Activated T-helper 2 cell treated with anti-CD3 and anti-CD28 coated beads, Interferon-gamma antibody, Interleukin-2, Interleukin-4, amounts not matched to agents 10 μg/mL and 5 μg/mL and 100 μg/mL, durations not matched to agents 14 hours and 24 hours and 36 hours (primary cell): ENCODE results near the gene DNASE1L1. TPM values are rescaled to one million over a fixed set of nuclear protein-coding genes. Genes with fewer than 3 reads are reported as not detected.

Source experiments
- DNase-seq: peaks from one replicate; pipeline ENCODE4 v3.0.0; 2021; ENCODE audit warnings: low spot score
- H3K27ac Mint-ChIP-seq: one replicate; pipeline ENCODE4 v1.8.0; 2021; ENCODE audit warnings: mixed read lengths
- H3K27me3 Mint-ChIP-seq: one replicate; pipeline ENCODE4 v1.8.0; 2021; ENCODE audit warnings: low read depth, mixed read lengths
- H3K36me3 Mint-ChIP-seq: one replicate; pipeline ENCODE4 v1.8.0; 2021; ENCODE audit warnings: low read depth, mixed read lengths
- H3K4me1 Mint-ChIP-seq: one replicate; pipeline ENCODE4 v1.8.0; 2021; ENCODE audit warnings: low read depth, mixed read lengths
- H3K4me3 Mint-ChIP-seq: one replicate; pipeline ENCODE4 v1.8.0; 2021; ENCODE audit warnings: low read depth, mild to moderate bottlenecking, moderate library complexity, mixed read lengths
- H3K9me3 Mint-ChIP-seq: one replicate; pipeline ENCODE4 v1.8.0; 2021; ENCODE audit warnings: mixed read lengths
- intact Hi-C: fragments of 100-400 bp; cut with micrococcal nuclease; formaldehyde crosslinking; loops from one replicate; pipeline ENCODE4 v1.15.1; 2023
- total RNA-seq: library from RNA; stranded (reverse); gene quantifications from 2 replicates; pipeline ENCODE4 v1.2.3, GENCODE V29; 2022

Gene DNASE1L1
- total RNA-seq, 1 donor from 2014 or later, result 18.1 TPM

GRCh38 chrX:154362085-154362742, 46.8 kb downstream of the DNASE1L1 start:
- H3K4me3 Mint-ChIP-seq, result no peak overlapping the region
- intact Hi-C loops, result no loop called here
- no peak for DNase-seq
- H3K36me3 Mint-ChIP-seq, result peaks cover 66% of the 10 kb centered on the region
- no peak overlapping the region for H3K27ac Mint-ChIP-seq
- peaks cover 5% of the 10 kb centered on the region for H3K4me1 Mint-ChIP-seq
- H3K27me3 Mint-ChIP-seq, result no peaks in the 10 kb centered on the region
- no peaks in the 10 kb centered on the region for H3K9me3 Mint-ChIP-seq

GRCh38 chrX:154360155-154360713, 48.8 kb downstream of the DNASE1L1 start:
- peaks cover 63% of the 10 kb centered on the region for H3K36me3 Mint-ChIP-seq
- H3K9me3 Mint-ChIP-seq, result no peaks in the 10 kb centered on the region
- no peaks in the 10 kb centered on the region for H3K27me3 Mint-ChIP-seq
- intact Hi-C loops, result no loop called here
- peaks cover 8% of the 10 kb centered on the region for H3K4me1 Mint-ChIP-seq
- DNase-seq, result no peak
- no peak overlapping the region for H3K27ac Mint-ChIP-seq
- no peak overlapping the region for H3K4me3 Mint-ChIP-seq

- H3K4me1 Mint-ChIP-seq, result peaks cover 8% of the 10 kb centered on the region
- intact Hi-C loops, result no loop called here
- H3K4me3 Mint-ChIP-seq, result no peak overlapping the region
- H3K27me3 Mint-ChIP-seq, result no peaks in the 10 kb centered on the region
- H3K27ac Mint-ChIP-seq, result no peak overlapping the region
- H3K36me3 Mint-ChIP-seq, result peaks cover 57% of the 10 kb centered on the region
- H3K9me3 Mint-ChIP-seq, result no peaks in the 10 kb centered on the region
- DNase-seq, result no peak
Observed at GRCh38 chrX:154359362-154360154, 49.5 kb downstream of the DNASE1L1 start.

GRCh38 chrX:154358829-154359228, 50.2 kb downstream of the DNASE1L1 start:
- peak overlapping the region; percentile 12 for H3K27ac Mint-ChIP-seq

GRCh38 chrX:154358011-154358410, 51.0 kb downstream of the DNASE1L1 start:
- no peaks in the 10 kb centered on the region for H3K27me3 Mint-ChIP-seq
- H3K4me3 Mint-ChIP-seq, result no peak overlapping the region
- H3K9me3 Mint-ChIP-seq, result no peaks in the 10 kb centered on the region
- intact Hi-C loops, result no loop called here
- no peak for DNase-seq
- peaks cover 9% of the 10 kb centered on the region for H3K4me1 Mint-ChIP-seq
- peaks cover 63% of the 10 kb centered on the region for H3K36me3 Mint-ChIP-seq
- no peak overlapping the region for H3K27ac Mint-ChIP-seq

More at GRCh38 chrX:154358829-154359228, 50.2 kb downstream of the DNASE1L1 start:
- Mint-ChIP-seq H3K4me1 (peaks cover 8% of the 10 kb centered on the region), H3K36me3 (peaks cover 60% of the 10 kb centered on the region), H3K9me3 (no peaks in the 10 kb centered on the region), H3K4me3 (no peak overlapping the region), H3K27me3 (no peaks in the 10 kb centered on the region)
- intact Hi-C loops, result no loop called here
- no peak for DNase-seq

- Mint-ChIP-seq H3K36me3 (peaks cover 58% of the 10 kb centered on the region), H3K4me3 (no peak overlapping the region), H3K27me3 (no peaks in the 10 kb centered on the region), H3K27ac (no peak overlapping the region), H3K9me3 (no peaks in the 10 kb centered on the region), H3K4me1 (peaks cover 6% of the 10 kb centered on the region)
- intact Hi-C loops, result no loop called here
- DNase-seq, result no peak
Observed at GRCh38 chrX:154357205-154357604, 51.8 kb downstream of the DNASE1L1 start.

- Mint-ChIP-seq H3K27me3 (no peaks in the 10 kb centered on the region), H3K4me3 (no peak overlapping the region), H3K9me3 (no peaks in the 10 kb centered on the region), H3K27ac (no peak overlapping the region), H3K4me1 (peaks cover 4% of the 10 kb centered on the region), H3K36me3 (peaks cover 57% of the 10 kb centered on the region)
- DNase-seq, result no peak
- intact Hi-C loops, result no loop called here
Observed at GRCh38 chrX:154356596-154356995, 52.5 kb downstream of the DNASE1L1 start.

- H3K27me3 Mint-ChIP-seq, result no peaks in the 10 kb centered on the region
- no peak overlapping the region for H3K4me3 Mint-ChIP-seq
- DNase-seq, result no peak
- no peaks in the 10 kb centered on the region for H3K9me3 Mint-ChIP-seq
- no peak overlapping the region for H3K27ac Mint-ChIP-seq
- H3K36me3 Mint-ChIP-seq, result peaks cover 52% of the 10 kb centered on the region
- intact Hi-C loops, result no loop called here
- peaks cover 4% of the 10 kb centered on the region for H3K4me1 Mint-ChIP-seq
Observed at GRCh38 chrX:154355776-154356140, 53.3 kb downstream of the DNASE1L1 start.

- Mint-ChIP-seq H3K27me3 (no peaks in the 10 kb centered on the region), H3K27ac (no peak overlapping the region), H3K36me3 (peaks cover 52% of the 10 kb centered on the region), H3K9me3 (no peaks in the 10 kb centered on the region), H3K4me3 (no peak overlapping the region), H3K4me1 (peaks cover 4% of the 10 kb centered on the region)
- no peak for DNase-seq
- intact Hi-C loops, result no loop called here
Observed at GRCh38 chrX:154355094-154355775, 53.8 kb downstream of the DNASE1L1 start.

- Mint-ChIP-seq H3K27ac (no peak overlapping the region), H3K4me1 (peaks cover 4% of the 10 kb centered on the region), H3K9me3 (no peaks in the 10 kb centered on the region), H3K4me3 (no peak overlapping the region), H3K27me3 (no peaks in the 10 kb centered on the region), H3K36me3 (peaks cover 54% of the 10 kb centered on the region)
- no peak for DNase-seq
- intact Hi-C loops, result no loop called here
Observed at GRCh38 chrX:154354516-154354915, 54.5 kb downstream of the DNASE1L1 start.

- DNase-seq, result no peak
- Mint-ChIP-seq H3K36me3 (peaks cover 57% of the 10 kb centered on the region), H3K27me3 (no peaks in the 10 kb centered on the region), H3K4me3 (no peak overlapping the region), H3K9me3 (no peaks in the 10 kb centered on the region), H3K4me1 (peaks cover 4% of the 10 kb centered on the region), H3K27ac (no peak overlapping the region)
- intact Hi-C loops, result no loop called here
Observed at GRCh38 chrX:154354013-154354412, 55.0 kb downstream of the DNASE1L1 start.

- H3K9me3 Mint-ChIP-seq, result no peaks in the 10 kb centered on the region
- no peak for DNase-seq
- H3K27ac Mint-ChIP-seq, result no peak overlapping the region
- H3K4me1 Mint-ChIP-seq, result peaks cover 4% of the 10 kb centered on the region
- no peak overlapping the region for H3K4me3 Mint-ChIP-seq
- peaks cover 53% of the 10 kb centered on the region for H3K36me3 Mint-ChIP-seq
- intact Hi-C loops, result no loop called here
- H3K27me3 Mint-ChIP-seq, result no peaks in the 10 kb centered on the region
Observed at GRCh38 chrX:154353172-154353843, 55.7 kb downstream of the DNASE1L1 start.
